Measurements from ENCODE around the gene HNRNPA3.
"Not testable (repeated sequence)": the region's sequence is repeated elsewhere in the genome, so short reads cannot be mapped to it uniquely, and the experiment has no call there.

HNRNPA3 gene

DNA sequence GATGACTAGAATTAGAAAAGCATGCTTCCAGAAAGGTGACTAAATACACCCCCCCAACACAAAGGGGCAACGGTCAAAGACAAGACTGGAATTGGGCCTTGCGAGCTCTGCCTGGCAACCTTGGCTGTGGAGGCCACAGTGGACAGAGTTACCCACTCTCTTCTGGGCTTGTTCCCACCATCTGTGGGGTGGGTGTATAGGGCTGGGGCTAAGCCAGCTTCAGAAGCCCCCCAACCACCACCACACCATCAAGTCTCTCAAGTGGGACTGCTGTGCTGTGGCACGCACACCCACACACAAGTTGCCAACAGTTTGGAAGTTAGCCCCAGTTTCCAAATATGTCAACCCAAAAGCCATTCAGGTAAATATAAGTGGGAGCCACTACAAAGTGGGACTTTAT lies 44.1 kb downstream of the HNRNPA3 start:
- DNase-seq = no peak

DNA sequence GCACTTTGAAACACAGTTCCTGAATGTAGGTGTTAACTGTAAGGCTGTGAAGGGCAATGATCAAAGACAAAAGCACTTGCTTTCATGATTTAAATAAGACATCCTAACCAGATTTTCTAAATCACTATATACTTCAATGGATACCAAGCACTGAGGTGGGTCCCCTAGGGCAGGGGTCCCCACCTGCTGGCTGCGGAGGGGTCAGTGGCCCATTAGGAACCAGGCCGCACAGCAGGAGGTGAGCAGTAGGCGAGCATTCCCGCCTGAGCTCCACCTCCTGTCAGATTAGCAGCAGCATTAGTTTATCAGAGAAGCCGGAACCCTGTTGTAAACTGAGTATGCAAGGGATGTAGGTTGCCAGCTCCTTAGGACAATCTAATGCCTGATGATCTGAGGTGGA lies 44.9 kb downstream of the HNRNPA3 start:
- no peak for DNase-seq

GRCh38 chr2:177258059-177258458 lies 45.5 kb downstream of the HNRNPA3 start:
- no peak for DNase-seq

DNA sequence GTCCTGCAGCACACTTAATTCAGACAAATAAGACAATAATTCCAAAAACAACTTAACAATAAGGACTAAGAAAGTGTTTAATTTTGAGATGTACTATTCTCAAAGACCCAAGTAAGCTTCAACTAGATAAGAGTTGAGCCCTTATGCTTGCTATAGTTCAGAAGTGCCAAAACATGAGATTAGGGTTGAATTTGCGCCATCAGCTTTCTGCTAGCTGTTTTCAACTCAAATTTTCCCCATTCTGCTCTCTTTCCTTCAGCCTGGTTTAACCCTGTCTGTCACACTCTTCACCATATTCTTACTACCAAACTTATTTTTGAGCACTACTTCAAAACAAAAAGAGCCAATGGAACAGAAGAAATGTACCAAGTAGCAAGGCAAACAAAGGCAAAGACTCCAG lies 47.8 kb downstream of the HNRNPA3 start:
- DNase-seq = no peak

DNA sequence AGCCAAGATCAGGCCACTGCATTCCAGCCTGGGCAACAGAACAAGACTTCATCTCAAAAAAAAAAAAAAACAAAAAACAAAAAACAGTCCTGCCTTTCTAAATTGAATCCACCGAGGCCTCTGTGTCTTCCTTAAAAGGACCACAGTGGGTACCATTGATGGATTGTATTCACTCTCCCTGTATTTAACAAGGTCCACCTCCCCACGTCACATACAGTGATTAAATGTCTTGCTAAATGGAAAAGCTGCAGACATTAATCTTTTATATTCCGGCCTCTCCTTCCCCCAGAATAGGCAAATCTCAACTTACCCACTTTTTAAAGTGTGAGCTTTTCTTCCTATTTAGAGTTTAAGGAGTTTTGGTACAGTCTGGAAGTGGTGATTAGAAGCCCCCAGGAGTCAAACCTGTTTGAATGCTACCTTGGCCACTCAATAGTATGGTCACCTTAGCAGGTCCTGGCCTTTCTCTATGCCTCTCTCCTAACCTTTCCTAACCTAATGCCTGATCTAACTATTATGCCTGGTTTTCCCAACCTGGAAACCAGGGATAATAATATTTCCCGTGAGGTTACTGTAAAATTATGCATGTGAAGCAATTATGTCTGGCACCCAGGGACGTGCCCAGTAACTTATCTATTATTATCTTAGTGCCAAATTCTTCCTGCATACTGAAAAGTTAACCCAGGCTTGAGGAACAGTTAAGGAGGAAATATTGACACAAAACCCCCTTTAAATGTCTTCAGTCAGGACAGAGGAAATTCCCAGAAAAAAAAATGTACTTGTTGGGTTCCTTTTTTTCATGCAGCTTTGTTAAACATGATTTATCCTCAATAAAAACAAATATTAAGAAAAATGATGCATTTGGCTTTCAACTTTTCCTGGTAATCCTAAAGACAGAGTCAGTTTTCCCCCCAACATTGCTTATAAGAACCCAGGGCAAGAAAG lies 48.8 kb downstream of the HNRNPA3 start:
- DNase-seq = no peak

GRCh38 chr2:177262092-177262491 lies 49.5 kb downstream of the HNRNPA3 start:
- no peak for DNase-seq

- no peak for DNase-seq
Measured at GRCh38 chr2:177262958-177263450, 50.4 kb downstream of the HNRNPA3 start.

DNA sequence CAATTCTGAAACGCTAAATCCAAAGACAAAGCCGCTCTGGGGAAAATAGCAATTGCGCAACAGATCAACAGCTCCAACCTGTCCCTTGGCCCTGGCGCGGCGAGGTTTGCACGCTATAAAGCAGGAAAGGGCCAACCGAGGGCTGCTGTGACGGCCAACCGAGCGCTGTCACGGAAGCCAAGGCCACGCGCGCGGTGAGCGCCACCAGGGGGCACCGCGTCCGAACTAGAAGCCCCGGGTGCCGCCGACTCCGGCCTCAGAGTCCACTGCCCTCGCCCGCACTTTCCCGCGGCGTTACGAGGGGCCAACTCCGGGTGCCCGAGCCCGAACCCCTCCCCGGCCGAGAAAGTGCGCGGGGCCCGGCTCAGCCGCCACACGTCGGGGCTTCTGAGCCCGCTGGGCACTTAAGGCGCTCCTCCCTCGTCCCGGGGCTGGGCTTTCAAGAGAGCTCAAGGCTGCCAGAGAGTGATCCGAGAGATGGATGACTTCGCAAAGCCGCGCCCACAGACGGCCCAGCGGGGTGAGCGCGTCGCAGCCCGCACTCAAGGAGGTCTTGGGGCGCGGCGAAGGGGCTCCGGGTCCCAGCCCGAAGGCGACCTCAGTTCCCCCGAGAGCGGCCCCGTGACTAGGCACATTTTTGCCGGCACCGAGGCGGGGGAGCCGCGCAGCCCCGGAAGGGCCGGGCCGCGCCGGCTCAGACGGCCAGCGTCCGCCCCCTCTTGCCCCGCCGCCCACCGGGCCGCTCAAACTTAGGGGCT lies 51.0 kb downstream of the HNRNPA3 start:
- DNase-seq = peak; percentile 97

DNA sequence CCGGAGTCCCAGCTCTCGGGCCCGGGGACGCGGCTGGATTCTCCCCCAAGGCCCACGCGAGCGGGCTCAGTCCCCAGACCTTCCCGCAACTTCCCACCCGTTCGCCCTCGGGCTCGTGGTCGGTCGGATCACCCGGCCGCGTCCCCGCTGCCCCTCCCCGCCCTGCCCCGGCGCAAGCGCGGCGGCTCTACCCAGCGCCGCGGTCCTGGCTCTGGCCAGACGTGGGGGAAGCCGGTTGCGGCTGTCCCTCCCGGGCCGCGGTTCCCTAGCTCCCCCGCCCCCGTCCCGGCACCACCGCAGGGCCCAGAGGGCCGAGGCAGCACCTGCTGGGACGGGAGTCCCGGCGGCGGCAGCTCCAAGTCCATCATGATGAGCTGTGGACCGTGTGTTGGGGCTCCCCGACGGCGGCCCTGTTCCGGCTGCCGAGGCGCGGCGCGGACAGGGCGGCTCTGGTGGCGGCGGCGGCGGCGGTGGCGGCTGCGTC lies 51.7 kb downstream of the HNRNPA3 start:
- no peak for DNase-seq

- peak; percentile 97 for DNase-seq
Measured at GRCh38 chr2:177264693-177265587, 52.3 kb downstream of the HNRNPA3 start, which contains the start of gene NFE2L2. TSS of gene NFE2L2 (minus strand) at chr2:177264727. CDS start at chr2:177264576, 151 bp downstream.

GRCh38 chr2:177265824-177266817 lies 53.5 kb downstream of the HNRNPA3 start:
- DNase-seq = no peak

GRCh38 chr2:177266955-177267354 lies 54.4 kb downstream of the HNRNPA3 start:
- not testable (repeated sequence) for DNase-seq

- DNase-seq = no peak
Measured at GRCh38 chr2:177268187-177268871, 55.7 kb downstream of the HNRNPA3 start.

- no peak for DNase-seq
Measured at GRCh38 chr2:177268901-177269300, 56.3 kb downstream of the HNRNPA3 start.

- no peak for DNase-seq
Measured at GRCh38 chr2:177270531-177270930, 57.9 kb downstream of the HNRNPA3 start.

GRCh38 chr2:177271981-177272666 lies 59.5 kb downstream of the HNRNPA3 start:
- no peak for DNase-seq

DNA sequence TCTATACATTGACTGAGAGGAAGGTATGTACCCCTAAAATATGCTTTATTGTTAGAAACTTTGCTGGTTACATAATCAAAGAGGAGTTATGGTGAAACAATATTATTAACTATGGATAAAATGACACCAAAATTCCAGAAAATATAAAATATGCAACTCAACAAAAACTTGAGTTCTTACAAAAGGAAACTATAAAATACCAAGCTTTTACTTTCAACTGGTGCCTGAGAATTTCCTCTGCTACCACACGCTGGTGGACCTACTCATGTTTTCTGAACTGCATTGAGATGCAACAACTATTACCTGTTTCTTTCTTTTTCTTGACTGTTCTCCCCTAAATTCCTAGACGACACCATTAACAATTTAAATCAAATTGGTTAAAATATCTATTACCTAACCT lies 60.2 kb downstream of the HNRNPA3 start:
- no peak for DNase-seq

DNA sequence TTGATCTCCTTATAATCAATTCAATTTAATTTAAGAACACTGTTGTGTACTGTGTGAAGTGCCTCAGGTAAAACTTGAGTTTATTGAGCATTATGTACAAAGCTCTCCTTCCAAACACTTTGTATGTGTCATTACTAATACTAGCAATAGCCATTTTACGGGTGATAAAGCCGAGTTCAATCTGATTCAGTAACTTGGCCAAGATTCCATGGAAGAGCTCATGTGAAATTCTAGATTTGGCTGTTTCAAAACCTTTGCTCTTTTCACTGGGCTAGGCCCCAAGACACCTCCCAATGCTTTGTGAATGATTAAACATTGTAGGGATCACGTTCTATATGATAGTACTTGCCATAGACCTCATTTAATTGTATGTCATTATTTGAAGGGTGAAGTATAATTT lies 60.8 kb downstream of the HNRNPA3 start:
- DNase-seq = no peak

Data from femur (tissue), 1 donor.